ENCODE data around the gene IGF1R.

The IGF1R gene

GRCh38 chr15:98806275-98806895, 158.0 kb downstream of the IGF1R start:
- ChIA-PET POLR2A (no interaction called here), CTCF (interaction anchor here (1.9 to 4.0 kb wide), 3 partner anchors 8 to 76 kb away, joined by 7 to 14 read pairs (median 8); no protein-coding TSS in a partner anchor)
- no peak for TF ChIP-seq CTCF (IDR thresholded peaks at IDR 0.05; ENCODE audit: control extremely low read depth, extremely low read depth, low read depth, missing control alignments)
- no peak for DNase-seq (ENCODE audit: extremely low spot score)

- DNase-seq (ENCODE audit: extremely low spot score) = no peak
- no peak for TF ChIP-seq CTCF (IDR thresholded peaks at IDR 0.05; ENCODE audit: control extremely low read depth, extremely low read depth, low read depth, missing control alignments)
- POLR2A ChIA-PET = no interaction called here
- CTCF ChIA-PET = interaction anchor here (1.4 to 4.0 kb wide), 5 partner anchors 9 to 75 kb away, joined by 4 to 14 read pairs (median 7); no protein-coding TSS in a partner anchor
These were observed 158.9 kb downstream of the IGF1R start for GRCh38 chr15:98807262-98807661.

- ChIA-PET POLR2A (no interaction called here), CTCF (interaction anchor here (1.7 to 4.0 kb wide), 5 partner anchors 11 to 42 kb away, joined by 5 to 14 read pairs (median 6); no protein-coding TSS in a partner anchor)
- DNase-seq (ENCODE audit: extremely low spot score) = no peak
- no peak for TF ChIP-seq CTCF (IDR thresholded peaks at IDR 0.05; ENCODE audit: control extremely low read depth, extremely low read depth, low read depth, missing control alignments)
These were observed 160.9 kb downstream of the IGF1R start for GRCh38 chr15:98809273-98809672.

GRCh38 chr15:98812716-98813446, 164.5 kb downstream of the IGF1R start:
- CTCF ChIA-PET = interaction anchor here (1.1 to 1.5 kb wide), 2 partner anchors 16 to 21 kb away, joined by 3 to 5 read pairs; no protein-coding TSS in a partner anchor
- POLR2A ChIA-PET = no interaction called here

GRCh38 chr15:98813951-98814350, 165.6 kb downstream of the IGF1R start:
- POLR2A ChIA-PET = no interaction called here
- TF ChIP-seq CTCF (IDR thresholded peaks at IDR 0.05; ENCODE audit: control extremely low read depth, extremely low read depth, low read depth, missing control alignments) = no peak
- CTCF ChIA-PET = interaction anchor here (1.5 kb wide), 1 partner anchor 37 kb away, joined by 4 read pairs; no protein-coding TSS in a partner anchor

More at GRCh38 chr15:98812716-98813446, 164.5 kb downstream of the IGF1R start:
- no peak for TF ChIP-seq CTCF (IDR thresholded peaks at IDR 0.05; ENCODE audit: control extremely low read depth, extremely low read depth, low read depth, missing control alignments)
- no peak for DNase-seq (ENCODE audit: extremely low spot score)

GRCh38 chr15:98815207-98815606, 166.9 kb downstream of the IGF1R start:
- no peak for DNase-seq (ENCODE audit: extremely low spot score)
- ChIA-PET POLR2A (no interaction called here), CTCF (interaction anchor here (1.2 to 1.5 kb wide), 2 partner anchors 35 to 36 kb away, joined by 3 to 4 read pairs; no protein-coding TSS in a partner anchor)
- TF ChIP-seq CTCF (IDR thresholded peaks at IDR 0.05; ENCODE audit: control extremely low read depth, extremely low read depth, low read depth, missing control alignments) = no peak

More at GRCh38 chr15:98813951-98814350, 165.6 kb downstream of the IGF1R start:
- no peak for DNase-seq (ENCODE audit: extremely low spot score)

Measured in GM10248 (cell line).